Activated CD4-positive, alpha-beta T cell treated with anti-CD3 and anti-CD28 coated beads, Interleukin-2, amount 50 U/mL, for 24 hours (primary cell): ENCODE results near the gene RNF151.
"Not testable (repeated sequence)": the region's sequence is repeated elsewhere in the genome, so short reads cannot be mapped to it uniquely, and the experiment has no call there.

Experiments used
- DNase-seq, 2 donors: peaks; one replicate each; pipeline ENCODE4 v3.0.0-alpha.2; 2020; ENCODE audit warnings: low read depth in 1 of 2, low spot score in 1 of 2

Gene RNF151

DNA sequence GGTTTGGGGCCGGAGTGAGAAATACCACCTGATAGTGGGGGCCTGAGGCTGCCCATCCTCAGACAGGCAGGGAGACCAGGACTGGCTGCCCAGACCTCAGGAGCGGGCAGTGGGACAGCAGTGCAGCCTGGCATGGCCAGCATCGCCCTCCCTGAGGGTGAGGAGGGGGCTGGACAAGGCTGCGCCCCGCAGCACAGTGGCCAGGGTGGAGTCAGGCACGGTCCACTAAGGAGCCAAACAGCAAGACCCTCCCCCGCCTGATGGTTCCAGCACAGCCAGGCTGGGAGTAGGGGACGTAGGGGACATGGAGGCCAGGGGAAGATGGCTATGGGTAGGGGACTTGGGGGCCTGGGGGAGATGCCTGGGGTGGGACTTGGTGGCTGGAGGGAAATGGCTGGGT lies 39.7 kb downstream of the RNF151 start:
- DNase-seq, result no peak

GRCh38 chr16:2007081-2007836 lies 40.6 kb downstream of the RNF151 start:
- no peak for DNase-seq

DNA sequence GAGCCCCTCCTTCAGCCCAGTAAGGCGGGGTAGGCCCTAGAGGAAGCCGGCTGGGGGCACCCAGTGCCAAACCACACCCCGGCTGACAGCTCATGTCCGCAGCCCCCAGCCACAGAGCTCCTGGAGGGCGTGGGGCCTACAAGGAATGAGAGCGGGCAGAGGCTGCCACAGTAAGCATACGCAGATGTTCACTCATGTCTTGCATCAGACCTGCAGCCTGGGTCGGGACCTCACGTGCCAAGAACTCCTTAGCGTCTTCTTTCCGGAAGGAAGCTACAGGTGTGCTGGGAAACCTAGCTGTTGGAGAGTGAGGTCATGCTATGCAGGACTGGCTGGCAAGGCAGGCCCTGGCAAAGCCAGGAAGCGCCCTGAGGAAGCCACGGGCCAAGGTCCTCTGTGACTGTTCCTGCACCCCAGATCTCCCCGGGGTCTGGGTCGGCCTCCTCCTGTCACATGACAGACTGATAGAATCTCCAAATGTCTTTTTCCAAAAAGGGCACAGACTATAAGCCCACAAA lies 41.4 kb downstream of the RNF151 start:
- no peak for DNase-seq

- no peak for DNase-seq
These were observed 42.0 kb downstream of the RNF151 start for GRCh38 chr16:2008631-2009163.

DNA sequence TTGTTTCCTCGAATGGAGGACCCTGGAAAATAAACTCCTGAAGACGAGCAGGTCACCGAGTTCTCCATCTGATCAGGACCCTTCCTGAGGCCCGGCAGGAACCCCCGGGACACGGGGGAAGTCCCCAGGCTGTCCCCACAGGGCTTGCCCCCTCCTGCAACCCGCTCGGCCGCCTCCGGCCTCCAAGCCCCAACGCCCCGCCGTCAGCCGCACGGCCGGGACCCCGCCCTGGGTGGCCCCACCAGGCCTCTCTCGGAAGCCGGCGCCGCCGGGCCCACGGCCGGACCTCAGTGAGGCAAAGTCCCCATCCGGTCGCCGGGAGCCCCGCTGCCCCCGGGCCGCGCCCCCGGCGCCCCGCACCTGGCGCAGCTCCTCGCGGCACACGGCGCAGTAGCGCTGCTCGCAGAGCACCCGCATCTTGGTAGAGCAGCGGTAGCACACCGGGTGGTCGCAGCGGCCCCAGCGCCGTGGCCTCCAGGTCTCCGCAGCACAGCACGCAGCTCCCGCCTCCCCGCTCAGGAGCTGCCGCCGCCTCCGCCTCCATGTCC lies 42.6 kb downstream of the RNF151 start:
- no peak for DNase-seq

- DNase-seq, result peak; percentile 58 to 65
These were observed 43.3 kb downstream of the RNF151 start, which contains the start of gene ZNF598 for GRCh38 chr16:2009791-2010510. TSS of gene ZNF598 (minus strand) at chr16:2009821.

DNA sequence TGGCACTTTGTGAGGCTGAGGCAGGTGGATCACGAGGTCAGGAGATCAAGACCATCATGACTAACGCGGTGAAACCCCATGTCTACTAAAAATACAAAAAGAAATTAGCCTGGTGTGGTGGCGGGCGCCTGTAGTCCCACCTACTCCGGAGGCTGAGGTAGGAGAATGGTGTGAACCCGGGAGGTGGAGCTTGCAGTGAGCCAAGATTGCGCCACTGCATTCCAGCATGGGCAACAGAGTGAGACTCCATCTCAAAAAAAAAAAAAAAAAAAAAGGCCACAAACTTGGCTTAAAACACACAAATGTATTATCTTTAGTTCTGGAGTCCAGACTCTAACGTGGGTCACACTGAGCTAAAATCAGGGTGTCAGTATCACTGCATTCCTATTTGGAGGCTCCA lies 45.1 kb downstream of the RNF151 start:
- DNase-seq, result not testable (repeated sequence)

DNA sequence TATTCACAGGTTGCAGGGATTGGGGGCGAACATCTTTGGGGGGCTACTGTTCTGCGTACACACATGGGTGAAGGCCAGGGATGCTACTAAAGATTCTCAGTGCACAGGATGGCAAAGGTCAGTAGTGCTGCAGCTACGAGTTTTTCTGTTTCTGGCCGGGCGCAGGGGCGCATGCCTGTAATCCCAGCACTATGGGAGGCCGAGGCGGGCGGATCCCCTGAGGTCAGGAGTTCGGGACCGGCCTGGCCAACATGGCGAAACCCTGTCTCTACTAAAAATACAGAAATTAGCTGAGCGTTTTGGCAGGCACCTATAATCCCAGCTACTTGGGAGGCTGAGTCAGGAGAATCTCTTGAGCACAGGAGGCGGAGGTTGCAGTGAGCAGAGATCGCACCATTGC lies 46.9 kb downstream of the RNF151 start:
- no peak for DNase-seq

DNA sequence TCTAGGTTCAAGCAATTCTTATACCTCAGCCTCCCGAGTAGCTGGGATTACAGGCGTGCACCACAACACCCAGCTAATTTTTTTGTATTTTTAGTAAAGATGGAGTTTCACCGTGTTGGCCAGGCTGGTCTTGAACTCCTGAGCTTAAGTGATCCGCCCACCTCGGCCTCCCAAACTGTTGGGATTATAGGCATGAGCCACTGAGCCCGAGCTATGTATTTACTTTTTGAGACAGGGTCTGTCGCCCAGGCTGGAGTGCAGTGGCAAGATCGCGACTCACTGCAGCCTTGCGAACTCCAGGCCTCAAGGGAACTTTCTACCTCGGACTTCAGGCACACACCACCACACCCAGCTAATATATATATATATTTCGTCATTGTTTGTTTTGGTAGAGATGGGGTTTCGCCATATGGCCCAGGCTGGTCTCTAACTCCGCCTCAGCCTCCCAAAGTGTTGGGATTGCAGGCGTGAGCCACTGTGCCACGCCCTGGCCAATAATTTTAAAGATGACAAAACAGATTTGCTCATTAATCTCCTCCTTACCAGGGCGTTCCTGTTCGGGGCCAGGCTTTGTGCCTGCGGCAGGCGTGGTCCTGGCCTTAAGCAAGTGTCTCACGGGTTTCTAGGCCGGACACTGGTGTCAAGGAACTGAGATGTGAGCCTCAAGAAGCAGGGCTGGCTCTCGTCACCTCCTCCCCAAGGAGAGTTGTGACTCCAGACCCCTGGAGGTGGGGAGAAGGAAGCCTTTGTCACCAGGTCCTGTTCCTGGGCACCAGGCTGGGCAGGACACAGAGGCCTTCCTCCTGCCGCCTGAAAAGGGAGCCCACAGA lies 48.7 kb downstream of the RNF151 start:
- no peak for DNase-seq

DNA sequence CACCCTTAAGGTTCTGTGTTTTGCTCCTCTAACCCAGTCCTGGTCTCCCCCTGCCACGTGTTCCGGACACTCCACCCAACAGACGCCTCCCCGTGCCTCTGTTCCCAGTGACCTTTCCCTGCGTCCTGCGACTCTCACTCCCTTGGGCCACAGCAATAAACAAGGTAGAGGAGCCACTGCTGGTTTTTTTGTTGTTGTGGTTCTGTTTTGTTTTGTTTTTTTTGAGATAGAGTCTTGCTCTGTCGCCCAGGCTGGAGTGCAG lies 49.2 kb downstream of the RNF151 start:
- no peak for DNase-seq

- no peak for DNase-seq
These were observed 49.8 kb downstream of the RNF151 start for GRCh38 chr16:2016407-2016922.
